Occipital lobe (tissue), 2 donors: ENCODE data around the gene ZNF451. TPM values are rescaled to one million over a fixed set of nuclear protein-coding genes. Genes with fewer than 3 reads are reported as not detected.
"Not testable (repeated sequence)": the region's sequence is repeated elsewhere in the genome, so short reads cannot be mapped to it uniquely, and the experiment has no call there.

Experiments
- DNase-seq: peaks from one replicate; lab custom pipeline; 2025; lab: John Stamatoyannopoulos, UW
- total RNA-seq: library from RNA; depleted of rRNA; stranded (reverse); fragments of >200 nt; gene quantifications from one replicate; pipeline ENCODE4 v1.2.3, GENCODE V29; 2014

The ZNF451 gene, protein sequence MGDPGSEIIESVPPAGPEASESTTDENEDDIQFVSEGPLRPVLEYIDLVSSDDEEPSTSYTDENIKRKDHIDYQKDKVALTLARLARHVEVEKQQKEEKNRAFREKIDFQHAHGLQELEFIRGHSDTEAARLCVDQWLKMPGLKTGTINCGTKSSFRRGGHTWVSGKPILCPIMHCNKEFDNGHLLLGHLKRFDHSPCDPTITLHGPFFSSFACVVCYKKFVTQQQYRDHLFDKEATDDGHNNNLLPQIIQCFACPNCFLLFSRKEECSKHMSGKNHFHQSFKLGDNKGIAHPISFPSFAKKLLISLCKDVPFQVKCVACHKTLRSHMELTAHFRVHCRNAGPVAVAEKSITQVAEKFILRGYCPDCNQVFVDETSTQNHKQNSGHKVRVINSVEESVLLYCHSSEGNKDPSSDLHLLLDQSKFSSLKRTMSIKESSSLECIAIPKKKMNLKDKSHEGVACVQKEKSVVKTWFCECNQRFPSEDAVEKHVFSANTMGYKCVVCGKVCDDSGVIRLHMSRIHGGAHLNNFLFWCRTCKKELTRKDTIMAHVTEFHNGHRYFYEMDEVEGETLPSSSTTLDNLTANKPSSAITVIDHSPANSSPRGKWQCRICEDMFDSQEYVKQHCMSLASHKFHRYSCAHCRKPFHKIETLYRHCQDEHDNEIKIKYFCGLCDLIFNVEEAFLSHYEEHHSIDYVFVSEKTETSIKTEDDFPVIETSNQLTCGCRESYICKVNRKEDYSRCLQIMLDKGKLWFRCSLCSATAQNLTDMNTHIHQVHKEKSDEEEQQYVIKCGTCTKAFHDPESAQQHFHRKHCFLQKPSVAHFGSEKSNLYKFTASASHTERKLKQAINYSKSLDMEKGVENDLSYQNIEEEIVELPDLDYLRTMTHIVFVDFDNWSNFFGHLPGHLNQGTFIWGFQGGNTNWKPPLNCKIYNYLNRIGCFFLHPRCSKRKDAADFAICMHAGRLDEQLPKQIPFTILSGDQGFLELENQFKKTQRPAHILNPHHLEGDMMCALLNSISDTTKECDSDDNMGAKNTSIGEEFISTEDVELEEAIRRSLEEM
- 167 TPM for total RNA-seq

DNA sequence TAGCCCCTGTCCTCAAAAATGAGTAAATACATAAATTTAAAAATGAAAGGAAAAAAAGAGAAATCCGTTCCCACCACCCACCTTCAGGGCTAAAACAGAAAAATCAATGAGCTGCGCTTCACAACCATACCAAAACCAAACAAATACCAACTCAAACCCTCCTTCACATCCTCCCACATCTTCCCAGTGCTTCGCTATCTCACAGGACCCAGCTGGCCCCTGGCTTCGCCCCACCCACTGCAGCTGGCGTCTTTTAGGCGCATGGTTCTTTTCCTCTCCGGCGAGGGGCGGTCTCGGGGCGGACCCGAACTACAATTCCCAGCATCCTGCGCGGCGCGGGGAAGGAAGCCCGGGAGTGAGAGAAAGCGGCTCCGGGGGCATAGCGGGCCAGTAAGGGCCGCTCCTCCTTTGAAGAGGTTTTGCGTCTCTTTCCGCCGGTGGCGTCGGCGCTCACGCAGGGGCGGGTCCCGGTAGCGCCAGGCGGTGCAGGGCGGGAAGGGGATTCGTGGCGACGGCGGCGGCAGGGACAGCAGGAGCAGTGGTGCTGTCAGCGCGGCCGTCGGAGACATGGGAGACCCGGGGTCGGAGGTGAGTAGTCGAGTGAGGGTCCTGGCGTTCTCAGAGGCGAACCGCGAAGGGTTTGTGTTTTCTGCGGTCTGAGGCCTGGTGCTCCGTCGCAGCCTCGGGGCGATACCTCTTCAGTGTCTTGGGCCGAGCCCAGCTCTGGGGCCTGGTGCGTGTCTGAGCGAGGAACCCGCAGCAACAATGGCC is at the start of gene ZNF451:
TSS of gene ZNF451 (plus strand) at position 502 of the 771 bp plus-strand sequence. CDS start at position 568, 66 bp downstream.
- DNase-seq: peak; percentile 99

DNA sequence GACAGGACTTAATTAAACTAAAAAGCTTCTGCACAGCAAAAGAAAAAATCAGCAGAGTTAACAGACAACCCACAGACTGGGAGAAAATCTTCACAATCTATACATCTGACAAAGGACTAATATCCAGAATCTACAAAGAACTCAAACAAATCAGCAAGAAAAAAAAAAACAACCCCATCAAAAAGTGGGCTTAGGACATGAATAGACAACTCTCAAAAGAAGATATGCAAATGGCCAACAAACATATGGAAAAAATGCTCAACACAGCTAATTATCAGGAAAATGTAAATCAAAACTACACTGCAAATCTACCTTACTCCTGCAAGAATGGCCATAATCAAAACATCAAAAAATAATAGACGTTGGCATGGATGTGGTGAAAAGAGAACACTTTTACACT is 45.9 kb upstream of the ZNF451 start:
- not testable (repeated sequence) for DNase-seq

DNA sequence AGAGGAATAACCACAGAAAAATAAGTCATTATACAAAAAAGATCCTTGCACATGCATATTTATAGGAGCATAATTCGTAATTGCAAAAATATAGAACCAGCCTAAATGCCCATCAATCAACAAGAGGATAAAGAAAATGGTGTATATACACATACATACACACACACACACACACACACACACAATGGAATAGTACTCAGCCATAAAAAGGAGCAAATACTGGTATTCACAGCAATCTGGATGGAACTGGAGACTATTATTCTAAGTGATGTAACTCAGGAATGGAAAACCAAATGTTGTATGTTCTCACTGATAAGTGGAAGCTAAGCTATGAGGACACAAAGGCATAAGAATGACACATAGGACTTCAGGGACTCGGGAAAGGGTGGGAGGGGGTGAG is 45.4 kb upstream of the ZNF451 start:
- DNase-seq: no peak

DNA sequence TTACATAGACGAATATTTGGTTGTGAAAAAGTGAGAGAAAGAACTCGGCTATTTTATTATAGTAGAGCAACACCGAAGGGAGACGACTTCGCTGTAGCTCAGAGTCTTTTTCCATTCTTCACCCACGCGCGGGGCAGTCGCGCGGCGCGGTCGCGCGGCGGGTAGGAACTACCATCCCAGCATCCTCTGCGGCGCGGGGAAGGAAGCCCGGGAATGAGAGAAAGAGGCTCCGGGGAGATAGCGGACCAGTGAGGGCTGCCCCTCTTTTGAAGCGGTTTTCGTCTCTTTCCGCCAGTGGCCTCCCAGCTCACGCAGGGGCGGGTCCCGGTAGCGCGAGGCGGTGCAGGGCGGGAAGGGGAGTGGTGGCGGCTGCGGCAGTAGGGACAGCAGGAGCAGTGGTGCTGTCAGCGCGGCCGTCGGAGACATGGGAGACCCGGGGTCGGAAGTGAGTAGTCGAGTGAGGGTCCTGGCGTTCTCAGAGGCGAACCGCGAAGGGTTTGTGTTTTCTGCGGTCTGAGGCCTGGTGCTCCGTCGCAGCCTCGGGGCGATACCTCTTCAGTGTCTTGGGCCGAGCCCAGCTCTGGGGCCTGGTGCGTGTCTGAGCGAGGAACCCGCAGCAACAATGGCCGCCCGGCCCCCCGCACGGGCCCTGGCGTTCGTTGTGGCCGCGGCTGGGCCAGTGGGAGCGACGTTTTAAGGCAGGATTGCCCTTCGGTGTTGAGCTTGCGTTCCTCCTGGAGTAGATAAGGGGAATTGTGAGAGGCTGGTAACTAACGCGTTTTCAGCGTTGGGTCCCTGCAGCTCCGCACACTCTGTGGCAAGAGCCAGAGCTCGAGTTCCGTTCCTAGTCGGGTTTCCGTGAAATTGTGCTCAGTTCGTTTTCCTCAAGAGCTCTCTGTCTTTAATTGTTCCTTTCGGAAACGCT is 43.4 kb upstream of the ZNF451 start, which contains the start of gene KIAA1586:
TSS of gene KIAA1586 (plus strand) at position 362 of the 925 bp plus-strand sequence. CDS start at position 425, 63 bp downstream.
- peak; percentile 96 for DNase-seq

DNA sequence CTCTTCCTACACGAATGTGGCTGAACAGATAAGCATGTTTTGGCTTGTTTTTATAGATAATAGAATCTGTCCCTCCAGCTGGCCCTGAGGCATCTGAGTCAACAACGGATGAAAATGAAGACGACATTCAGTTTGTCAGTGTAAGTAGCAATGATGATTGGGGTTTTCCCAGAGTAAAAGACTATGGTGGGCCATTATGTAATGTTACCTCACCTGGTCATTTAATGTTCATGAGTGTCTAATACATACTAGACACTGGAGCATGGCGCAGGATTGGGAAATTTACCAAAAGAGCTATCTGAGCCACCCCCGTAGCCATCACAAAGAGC is 42.8 kb upstream of the ZNF451 start:
- not testable (repeated sequence) for DNase-seq

DNA sequence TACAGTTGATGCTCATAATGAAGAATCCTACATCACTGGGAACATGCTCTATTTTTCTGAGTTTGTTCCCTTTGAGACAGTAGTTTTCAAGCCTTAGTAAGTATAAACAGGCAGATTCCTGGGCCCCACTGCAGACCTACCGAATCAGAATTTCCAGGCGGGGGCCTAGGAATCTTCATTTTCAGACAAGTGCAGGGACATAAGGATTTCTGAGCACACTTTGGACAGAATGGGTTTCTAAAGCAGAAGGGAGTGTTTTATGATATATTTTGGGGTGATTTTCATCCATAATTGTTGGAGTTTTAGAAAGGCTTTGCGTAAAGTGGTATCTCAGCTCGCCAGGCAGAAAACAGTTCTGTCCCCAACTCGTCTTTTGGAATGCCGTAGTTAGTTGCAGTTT is 42.1 kb upstream of the ZNF451 start:
- DNase-seq: not testable (repeated sequence)

DNA sequence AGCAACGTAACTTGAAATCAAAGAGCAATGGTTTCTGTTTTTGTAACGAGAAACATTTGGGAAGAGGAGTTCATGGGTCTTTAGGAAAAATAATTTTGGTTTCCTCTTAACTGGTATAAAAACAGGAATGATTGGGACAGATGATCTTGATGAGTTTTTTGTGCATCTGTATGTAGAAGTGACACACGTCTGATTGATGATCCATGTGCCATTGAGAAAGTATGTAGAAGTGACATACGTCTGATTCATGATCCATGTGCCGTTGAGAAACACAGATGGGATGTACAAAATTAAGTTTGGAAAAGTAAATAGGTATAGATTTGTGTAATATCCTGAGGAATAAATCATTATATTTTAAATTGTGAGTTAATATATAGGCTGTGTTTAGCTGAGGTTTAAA is 41.4 kb upstream of the ZNF451 start:
- DNase-seq: no peak

DNA sequence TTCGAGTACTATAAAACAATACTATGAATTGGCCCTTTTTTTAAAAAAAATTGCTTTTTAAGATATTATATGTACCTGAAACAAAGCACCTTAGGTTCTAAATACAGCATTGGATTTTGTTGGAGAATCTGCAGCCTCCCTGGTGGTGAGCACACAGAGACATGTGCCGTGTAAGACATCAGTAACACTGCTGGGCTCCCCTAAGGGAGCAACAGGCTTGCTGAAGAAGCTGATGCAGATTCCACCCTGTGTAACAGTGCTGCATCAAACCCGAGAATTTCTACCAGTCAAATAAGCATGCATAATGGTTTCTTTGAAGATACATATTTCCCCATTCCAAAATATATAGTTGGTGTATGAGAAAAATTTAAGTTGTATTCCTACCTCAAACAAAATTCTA is 26.1 kb upstream of the ZNF451 start:
- DNase-seq: no peak

DNA sequence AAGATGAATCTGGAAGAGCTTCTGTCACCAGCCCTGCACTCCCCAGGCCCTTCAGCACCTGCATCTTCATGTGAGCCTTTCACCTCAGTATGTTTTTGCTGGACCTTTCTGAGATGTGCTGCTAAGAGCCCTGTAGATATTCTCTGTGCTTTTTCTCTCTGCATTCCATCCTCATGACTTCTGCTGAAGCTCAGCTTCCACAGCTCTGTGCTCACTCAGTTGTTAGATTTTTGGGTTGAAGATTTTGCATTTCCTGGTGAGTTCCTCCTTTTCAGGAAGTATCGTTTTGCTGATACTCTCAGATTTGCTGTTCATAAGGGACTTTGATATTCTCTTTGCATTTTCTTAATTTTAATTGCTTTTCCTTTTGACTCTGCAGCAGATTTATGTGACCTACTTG is 25.2 kb upstream of the ZNF451 start:
- no peak for DNase-seq

DNA sequence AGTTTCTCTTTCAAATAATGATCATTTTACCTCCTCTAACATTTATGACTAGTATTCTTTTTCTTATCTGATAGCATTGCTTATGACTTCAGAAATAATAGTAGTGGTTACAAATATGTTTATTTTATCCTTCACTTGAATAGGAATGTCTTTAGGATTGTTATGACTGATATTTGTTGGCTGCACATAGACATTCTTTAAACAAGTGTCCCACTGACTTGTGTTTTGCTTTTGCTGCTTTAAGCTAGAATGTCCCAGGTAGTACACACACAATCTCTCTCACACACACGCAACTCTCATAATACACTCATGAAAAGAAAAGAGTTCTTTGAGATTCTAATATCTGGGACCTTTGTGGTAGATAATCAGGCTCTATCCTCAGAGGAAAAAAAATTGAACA is 21.9 kb upstream of the ZNF451 start:
- no peak for DNase-seq

DNA sequence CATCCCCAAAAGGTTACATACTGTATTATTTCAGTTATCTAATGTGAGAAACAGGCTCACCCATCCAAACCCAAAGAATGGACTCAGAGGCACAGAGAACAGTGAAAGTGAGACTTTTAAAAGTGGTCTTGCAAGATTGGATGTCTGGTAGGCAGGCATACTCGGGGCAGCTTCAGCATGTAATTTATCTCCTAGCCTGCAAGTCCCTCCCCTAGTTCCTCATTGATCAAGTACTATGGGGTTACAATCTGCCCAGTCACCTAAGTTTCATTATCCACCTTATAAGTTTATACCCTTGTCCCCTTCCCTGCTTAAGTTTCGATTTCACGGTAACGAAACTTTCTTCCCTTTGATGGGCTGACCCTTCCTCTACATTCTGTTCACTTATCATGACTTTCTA is 20.8 kb upstream of the ZNF451 start:
- no peak for DNase-seq

DNA sequence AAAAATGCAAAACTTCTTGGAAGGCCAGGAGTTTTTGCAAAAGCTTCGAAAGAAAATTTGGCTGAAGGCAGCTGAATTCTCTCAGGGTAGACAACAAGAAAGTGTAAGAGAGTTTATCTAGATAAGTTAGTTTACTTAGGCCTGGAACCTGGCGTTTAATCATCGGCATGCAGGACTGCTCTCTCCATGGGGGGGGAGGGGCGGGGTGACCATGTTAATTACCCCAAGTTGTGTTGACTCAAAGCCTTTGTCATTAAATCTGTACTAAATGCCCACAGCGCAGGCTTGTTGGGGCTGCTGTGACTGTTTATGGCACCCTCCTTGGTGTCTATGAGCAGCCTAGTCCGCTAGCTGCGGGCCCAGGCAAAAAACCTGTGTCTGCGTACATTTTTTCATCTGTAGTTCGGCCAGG is 20.1 kb upstream of the ZNF451 start:
- DNase-seq: no peak

DNA sequence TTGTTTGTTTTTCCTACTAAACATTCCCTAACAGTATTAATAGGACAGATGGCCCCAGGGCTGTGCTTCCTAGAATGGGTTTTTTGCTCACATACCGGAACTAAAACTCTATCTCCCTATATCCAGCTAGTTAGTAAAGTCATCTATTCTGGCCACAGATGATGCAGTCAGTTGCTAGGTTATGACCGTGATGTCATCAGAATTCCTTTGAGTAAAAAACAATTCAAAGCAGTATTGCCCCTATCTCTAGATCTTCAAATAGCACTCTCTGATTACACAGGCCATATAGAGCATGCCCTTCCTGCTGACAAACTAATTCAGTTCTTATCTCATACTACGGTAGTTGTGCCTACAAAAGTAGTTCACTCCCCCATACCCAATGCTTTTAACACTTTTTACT is 17.9 kb upstream of the ZNF451 start:
- DNase-seq: no peak

DNA sequence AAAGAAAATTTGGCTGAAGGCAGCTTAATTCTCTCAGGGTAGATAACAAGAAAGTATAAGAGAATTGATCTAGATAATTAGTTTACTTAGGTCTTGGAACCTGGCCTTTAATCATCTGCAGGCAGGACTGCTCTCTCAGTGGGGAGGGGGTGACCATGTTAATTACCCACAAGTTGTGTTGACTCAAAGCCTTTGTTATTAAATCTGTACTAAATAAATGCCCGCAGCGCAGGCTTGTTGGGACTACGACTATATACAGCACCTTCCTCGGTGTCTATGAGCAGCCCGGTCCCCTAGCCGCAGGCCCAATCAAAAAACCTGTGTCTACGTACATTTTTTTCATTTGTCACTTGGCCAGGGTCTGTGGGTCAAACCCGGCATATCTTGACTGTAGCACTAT is 15.6 kb upstream of the ZNF451 start:
- no peak for DNase-seq

DNA sequence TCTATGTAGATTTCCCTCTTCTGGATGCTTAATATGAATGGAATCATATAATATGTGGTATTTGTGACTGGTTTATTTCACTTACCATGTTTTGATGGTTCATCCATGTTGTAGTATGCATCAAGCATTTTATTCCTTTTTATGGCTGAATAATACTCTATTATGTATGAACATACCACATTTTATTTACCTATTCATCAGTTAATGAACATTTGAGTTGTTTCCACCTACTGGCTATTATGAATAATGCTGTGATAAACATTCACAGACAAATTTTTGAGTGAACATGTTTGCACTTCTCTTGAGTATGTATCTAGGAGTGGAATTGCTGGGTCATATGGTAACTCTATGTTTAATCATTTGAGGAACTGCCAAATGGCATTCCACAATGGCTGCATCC is 14.9 kb upstream of the ZNF451 start:
- DNase-seq: no peak

DNA sequence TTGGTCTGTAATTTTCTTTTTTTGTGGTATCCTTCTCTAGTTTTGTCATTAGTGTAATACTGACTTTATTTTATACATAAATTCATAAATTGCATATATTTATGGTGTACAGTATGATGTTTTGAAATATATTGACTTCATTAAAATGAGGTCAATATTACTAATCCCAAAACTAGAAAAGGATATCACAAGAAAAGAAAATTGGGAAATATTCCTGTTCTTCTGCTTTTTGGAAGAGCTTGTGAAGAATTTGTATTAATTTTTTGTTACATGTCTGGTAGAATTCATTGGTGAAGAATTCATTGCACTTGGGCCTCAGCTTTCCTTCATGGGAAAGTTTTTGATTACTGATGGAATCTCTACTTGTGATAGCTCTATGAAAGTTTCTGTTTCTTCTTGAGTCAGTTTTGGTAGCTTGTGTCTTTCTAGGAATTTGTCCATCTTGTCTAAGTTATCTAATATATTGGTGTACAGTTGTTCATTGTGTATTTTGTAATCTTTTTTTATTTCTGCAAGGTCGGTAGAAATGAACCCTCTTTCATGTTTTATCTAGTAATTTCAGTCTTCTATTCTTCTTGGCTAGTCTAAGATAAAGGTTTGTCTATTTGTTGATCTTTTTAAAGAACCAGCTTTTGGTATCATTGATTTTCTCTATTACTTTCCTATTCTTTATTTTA is 11.3 kb upstream of the ZNF451 start:
- DNase-seq: no peak

DNA sequence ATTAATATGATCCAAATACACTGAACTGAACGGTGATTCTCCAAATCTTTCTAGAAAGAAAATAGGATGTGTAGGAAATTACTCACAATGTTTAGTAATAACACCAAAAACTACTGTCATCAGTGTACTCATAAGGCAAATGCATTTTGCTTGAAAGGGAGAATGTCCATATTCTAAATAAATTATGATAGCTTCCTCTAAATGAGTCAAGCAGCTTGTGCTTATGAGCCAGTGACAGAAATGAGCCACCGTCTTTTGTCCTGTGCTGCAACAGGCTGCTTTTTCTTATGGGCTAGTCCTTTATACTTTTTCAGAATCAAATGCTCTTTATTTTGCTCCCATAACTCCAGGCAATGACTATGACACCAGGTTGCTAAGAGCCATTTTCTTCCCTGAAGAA is 4.5 kb upstream of the ZNF451 start:
- no peak for DNase-seq

DNA sequence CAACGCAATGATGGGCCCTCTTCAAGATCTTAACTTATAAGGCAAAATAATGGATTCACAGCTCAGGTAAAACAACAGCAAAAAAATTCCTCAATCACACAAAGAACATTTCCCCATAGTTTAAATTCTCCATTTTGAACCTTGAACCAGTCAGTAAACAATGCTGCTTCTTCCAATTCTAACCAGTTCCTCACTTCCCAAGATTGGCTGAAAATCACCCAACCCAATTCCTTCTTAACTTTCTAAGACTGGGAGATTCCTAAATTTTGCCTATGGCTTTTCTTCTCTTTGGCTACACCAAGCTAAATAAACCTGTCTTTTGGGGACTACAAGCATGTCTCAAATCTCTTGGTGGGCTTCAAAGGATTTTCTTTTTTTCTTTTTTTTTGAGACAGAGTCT is 3.1 kb upstream of the ZNF451 start:
- DNase-seq: no peak

DNA sequence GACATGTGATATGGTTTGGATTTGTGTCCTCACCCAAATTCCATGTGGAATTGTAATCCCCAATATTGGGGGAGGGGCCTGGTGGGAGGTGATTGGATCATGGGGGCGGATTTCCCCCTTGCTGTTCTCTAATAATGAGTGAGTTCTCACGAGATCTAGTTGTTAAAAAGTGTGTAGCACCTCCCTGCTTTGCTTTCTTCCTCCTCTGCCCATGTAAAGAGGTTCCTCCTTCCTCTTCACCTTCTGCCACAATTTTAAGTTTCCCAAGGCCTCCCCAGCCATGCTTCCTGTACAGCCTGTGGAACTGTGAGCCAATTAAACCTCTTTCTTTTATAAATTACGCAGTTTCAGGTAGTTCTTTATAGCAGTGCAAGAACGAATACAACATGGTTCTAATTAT is 2.1 kb upstream of the ZNF451 start:
- DNase-seq: no peak

DNA sequence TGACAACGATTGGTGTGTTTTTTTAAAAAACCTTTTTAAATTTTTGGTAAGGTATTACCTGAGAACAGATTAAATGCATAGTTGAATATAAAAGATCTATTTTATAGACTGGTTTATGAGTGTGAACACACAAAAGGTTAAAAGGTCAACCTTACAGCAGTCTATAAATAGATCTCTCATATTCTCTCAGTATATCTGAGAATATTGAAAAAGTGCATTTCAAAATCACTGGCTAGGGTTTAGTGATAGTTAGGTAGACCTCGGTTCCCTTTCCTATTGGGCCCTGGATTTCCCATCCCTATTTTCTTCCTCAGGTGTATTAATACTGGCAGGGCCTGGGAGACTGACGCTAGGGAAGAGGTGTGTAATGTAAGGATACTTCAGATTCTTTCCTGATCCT is 723 bp upstream of the ZNF451 start:
- no peak for DNase-seq
